ENCODE data around the gene MBD1. TPM values are rescaled to one million over a fixed set of nuclear protein-coding genes. Genes with fewer than 3 reads are reported as not detected.
"Not testable (repeated sequence)": the region's sequence is repeated elsewhere in the genome, so short reads cannot be mapped to it uniquely, and the experiment has no call there.

MBD1 gene, protein sequence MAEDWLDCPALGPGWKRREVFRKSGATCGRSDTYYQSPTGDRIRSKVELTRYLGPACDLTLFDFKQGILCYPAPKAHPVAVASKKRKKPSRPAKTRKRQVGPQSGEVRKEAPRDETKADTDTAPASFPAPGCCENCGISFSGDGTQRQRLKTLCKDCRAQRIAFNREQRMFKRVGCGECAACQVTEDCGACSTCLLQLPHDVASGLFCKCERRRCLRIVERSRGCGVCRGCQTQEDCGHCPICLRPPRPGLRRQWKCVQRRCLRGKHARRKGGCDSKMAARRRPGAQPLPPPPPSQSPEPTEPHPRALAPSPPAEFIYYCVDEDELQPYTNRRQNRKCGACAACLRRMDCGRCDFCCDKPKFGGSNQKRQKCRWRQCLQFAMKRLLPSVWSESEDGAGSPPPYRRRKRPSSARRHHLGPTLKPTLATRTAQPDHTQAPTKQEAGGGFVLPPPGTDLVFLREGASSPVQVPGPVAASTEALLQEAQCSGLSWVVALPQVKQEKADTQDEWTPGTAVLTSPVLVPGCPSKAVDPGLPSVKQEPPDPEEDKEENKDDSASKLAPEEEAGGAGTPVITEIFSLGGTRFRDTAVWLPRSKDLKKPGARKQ
- 94.8 TPM for total RNA-seq

DNA sequence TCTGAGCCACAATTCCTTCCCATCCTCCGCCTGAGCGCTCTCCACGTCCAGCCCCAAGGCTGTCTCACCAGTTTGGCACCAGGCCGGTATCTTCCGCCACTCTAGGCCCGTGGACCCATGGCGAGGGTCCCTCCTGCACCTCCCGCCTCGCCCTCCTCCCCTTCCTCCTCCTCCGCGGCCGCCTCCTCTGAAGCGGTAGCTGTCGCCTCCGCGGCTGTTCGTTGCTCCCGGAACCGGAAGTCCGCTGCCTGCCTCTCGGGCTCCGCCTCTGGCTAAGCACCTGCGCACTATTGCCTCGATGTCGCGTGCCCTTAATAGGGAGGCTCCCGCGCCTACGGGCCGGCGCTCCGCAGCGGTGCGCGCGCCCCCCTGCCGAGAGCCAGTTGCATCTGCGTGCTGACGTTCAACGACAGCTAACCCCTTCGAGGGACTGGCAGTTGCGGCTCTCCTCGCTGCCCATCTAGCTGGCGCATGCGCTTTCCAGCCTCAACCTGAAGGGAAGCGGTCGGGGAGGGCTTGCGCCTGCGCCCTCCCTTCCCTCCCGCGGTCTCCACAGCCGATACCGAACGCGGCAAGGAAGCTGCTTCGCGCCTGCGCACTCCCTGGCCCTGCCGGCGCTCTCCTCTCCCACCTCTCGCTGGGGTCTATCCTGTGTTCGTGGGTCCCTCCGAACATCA is at the start of gene MBD1:
Gene MBD1, minus strand, starts transcription at position 229 of the 677 bp plus-strand sequence. CDS start 1,531 bp downstream, outside the sequence.
- DNase-seq (ENCODE audit: low read depth in 2 of 3, low spot score in 2 of 3), result peak; percentile 98 to 99 (median 99)

GRCh38 chr18:50330176-50330575 is 48.9 kb upstream of the MBD1 start:
- no peak for DNase-seq (ENCODE audit: low read depth in 2 of 3, low spot score in 2 of 3)

GRCh38 chr18:50327983-50328382 is 46.7 kb upstream of the MBD1 start:
- DNase-seq (ENCODE audit: low read depth in 2 of 3, low spot score in 2 of 3), result no peak

GRCh38 chr18:50320719-50321118 is 39.4 kb upstream of the MBD1 start:
- no peak for DNase-seq (ENCODE audit: low read depth in 2 of 3, low spot score in 2 of 3)

DNA sequence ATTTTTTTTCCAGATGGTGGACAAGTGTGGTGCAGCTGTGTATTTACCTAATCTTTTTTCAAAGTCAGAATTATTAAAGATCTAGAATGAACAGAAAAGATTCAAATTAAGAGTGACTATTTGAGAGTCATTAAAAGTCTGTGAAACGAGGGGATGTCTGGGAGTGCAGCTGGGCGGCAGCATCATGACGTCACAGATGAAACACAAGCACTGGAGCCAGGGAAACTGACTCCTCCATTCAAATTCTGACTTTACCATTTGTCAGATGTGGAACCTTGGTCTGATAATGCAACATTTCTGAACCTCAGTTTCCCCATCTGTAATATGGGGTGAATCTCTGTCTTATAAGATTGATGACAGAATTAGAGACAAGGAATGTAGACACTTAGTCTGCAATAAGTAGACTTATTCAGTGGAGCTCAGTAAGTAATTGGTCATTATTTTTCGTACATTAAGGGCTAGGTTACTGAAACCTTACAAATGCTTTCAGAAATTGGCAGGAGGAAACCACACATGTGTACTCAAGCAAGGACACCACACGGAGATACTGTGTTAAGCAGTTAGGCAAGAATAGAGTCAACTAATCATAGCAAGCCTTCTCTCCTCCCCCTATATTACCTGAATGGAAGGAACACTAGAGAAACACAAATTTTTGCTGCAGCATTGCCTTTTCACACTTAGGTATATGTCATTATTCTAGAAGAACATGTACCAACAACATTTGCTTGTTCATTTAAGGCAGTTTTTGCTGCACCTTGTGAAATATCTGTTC is 34.0 kb upstream of the MBD1 start:
- DNase-seq (ENCODE audit: low read depth in 2 of 3, low spot score in 2 of 3), result no peak

DNA sequence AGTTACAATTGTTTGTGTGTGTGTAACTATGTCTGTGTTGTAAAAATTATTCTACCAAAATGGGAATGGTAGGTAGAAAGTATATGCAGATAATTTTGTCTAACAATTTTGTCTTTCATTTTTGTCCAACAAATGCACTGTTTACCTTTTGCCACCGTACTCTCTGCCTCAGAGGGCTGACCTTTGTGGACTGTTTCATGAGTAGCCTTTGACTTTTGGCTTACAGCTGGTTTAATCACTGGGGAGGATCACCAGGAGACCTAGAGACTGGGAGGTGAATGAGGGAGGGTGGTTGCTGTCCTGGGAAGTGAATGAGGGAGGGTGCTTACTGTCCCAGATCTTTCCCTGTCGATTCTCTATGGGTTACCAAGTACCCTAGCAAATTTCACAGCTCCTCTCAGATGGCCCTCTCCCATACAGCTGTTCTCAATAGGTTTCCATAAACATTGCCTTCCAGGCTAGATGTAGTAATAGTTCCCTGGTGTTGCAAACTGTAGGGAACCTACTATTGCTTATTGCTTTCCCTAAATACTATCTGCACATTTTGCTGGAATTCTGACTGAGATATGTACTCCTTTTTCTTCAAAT is 32.6 kb upstream of the MBD1 start:
- no peak for DNase-seq (ENCODE audit: low read depth in 2 of 3, low spot score in 2 of 3)

- DNase-seq (ENCODE audit: low read depth in 2 of 3, low spot score in 2 of 3), result no peak
Observed at GRCh38 chr18:50313031-50313607, 31.8 kb upstream of the MBD1 start.

DNA sequence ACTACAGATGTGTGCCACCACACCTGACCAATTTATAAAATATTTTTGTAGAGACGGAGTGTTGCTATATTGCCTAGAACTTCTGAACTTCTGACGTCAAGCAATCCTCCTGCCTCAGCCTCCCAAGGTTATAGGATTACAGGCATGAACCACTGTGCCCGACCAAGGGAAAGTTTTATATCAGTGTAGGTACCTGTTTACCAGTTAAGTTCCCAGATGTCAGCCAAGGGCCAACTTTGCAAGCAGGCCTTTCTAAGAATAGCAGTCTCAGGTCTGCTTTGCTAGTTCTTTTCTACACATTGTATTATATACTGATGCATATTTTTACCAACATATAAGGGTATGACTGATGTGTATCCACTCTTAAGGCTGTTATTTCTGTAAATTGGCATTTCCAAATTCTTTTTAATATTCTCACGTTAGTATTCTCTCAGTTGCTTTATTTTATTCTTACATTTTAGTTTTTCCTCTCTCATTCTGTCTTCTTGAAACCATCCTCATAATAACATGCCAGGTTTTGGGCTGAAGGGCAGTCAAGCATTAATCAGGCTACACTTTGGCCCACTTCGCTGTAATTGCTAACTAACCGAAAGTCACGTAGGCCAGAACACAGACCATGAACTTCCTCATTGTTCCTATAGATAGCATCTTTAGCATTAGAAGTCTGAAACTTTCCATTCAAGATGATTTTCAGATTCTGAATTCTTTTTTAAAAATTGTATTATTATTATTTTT is 31.1 kb upstream of the MBD1 start:
- no peak for DNase-seq (ENCODE audit: low read depth in 2 of 3, low spot score in 2 of 3)

DNA sequence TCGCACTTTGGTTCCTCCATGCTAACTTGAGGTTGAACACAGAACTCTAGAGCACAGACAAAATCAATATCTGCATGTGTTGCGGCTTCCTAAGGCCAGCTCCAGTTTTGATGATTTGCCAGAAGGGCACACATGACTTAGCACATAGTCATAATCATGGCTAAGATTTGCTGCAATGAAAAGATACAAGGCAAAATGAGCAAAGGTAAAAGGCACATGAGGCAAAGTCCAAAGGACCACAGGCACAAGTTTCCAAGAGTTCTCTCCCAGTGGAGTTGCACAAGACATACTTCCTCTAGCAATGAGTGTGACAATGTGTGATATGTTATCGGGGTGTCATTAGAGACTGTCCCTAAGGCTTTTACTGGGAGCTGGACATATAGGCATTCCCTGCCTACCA is 30.3 kb upstream of the MBD1 start:
- DNase-seq (ENCODE audit: low read depth in 2 of 3, low spot score in 2 of 3), result no peak

- no peak for DNase-seq (ENCODE audit: low read depth in 2 of 3, low spot score in 2 of 3)
Observed at GRCh38 chr18:50310080-50310479, 28.8 kb upstream of the MBD1 start.

DNA sequence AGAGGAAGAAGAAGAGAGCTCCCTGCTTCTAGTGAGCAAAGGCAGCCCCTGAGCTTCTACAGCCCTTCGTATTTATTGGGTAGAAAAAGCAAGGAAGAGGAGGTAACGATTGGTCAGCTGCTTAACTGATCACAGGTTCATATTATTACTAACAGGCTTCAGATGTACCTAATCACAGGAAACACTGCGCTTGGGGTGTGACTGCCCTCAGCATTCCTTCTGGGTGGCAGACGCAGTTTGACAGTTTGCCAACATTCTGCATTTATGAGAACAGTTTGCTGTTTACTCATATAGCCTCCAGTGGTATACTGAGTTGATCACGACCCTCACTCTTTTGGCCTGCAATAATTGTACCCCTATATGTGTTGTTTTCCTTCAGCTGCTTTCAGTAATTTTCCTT is 27.5 kb upstream of the MBD1 start:
- DNase-seq (ENCODE audit: low read depth in 2 of 3, low spot score in 2 of 3), result not testable (repeated sequence)

DNA sequence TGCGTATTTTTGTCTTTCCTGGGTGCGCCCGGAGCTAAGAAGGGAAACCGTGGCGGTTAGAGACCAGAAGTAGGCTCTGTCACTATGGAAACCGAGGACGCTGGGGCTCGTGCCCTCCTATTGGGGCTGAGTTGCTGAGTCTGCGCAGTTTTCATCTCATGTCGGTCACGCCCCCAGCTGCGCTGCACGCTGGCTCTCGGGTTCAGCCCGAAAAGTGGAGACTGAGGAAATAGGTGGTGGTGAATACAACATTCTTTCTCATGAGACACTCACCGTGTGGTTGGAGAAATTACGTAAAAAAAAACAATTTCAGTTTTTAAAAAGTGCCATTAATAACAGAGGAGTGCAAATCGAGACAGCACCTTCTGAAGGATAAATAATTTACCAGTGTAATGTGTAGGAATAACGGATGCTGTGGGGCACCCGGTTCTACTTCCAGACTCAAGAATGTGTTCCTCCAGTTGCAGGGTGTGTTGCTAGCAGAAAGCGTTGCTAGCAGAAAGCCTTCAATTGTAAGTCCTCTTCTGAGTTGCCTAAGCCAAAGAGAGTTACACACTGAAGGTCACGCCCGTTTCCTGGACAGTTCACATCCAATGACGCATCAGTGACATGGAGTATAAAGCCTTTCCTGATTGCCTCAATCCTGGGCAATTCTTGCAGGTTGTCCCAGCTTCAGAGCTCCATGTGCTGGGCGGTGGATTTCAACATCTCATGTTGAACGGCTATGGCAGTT is 26.6 kb upstream of the MBD1 start:
- DNase-seq (ENCODE audit: low read depth in 2 of 3, low spot score in 2 of 3), result peak; percentile 78 to 89 (median 80)

DNA sequence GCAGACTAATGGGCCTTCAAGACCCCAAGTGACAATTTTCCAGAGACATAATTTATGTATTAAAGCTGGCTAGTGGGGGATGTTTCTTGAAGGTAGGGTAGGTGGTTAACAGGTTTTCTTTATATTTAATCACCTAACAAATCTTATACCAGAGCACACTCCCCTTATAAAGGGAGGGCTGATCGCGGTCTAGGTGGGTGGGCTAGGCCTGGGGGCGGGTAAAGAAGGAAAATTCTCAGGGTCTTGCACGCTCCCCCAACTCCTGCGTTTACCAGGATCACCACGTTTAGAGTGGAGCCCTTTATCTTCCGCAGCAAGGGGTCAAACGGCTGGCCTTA is 26.0 kb upstream of the MBD1 start:
- no peak for DNase-seq (ENCODE audit: low read depth in 2 of 3, low spot score in 2 of 3)

- no peak for DNase-seq (ENCODE audit: low read depth in 2 of 3, low spot score in 2 of 3)
Observed at GRCh38 chr18:50306944-50307343, 25.6 kb upstream of the MBD1 start.

GRCh38 chr18:50301074-50301473 is 19.8 kb upstream of the MBD1 start:
- no peak for DNase-seq (ENCODE audit: low read depth in 2 of 3, low spot score in 2 of 3)

DNA sequence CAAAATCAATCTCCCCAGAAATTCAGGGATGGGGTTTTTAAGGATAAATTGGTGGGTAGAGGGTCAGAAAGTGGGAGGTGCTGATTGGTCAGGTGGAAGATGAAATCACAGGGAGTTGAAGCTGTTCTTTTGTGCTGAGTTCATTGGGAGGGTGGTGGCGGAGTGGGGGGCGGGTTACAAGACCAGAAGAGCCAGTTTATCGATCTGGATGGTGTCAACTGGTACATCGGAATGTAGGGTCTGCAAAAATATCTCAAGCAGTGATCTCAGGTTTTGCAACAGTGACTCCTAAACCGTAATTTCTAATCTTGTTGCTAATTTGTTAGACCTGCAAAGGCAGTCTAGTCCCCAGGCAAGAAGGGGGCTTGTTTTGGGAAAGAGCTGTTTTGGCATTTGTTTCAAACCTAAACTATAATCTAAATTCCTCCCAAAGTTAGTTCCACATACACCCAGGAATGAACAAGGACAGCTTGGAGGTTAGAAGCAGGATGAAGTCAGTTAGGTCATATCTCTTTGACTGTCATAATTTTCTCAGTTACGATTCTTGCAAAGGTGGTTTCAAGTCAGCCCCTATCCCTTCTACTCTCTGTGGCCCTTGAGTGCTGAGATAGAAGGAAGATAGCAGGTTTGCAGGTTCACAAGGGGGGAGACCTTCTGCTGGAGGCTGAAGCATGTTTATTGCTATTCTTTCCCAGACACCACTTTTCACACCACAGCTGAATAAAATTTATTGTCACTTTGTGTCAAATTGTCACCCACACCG is 18.5 kb upstream of the MBD1 start:
- no peak for DNase-seq (ENCODE audit: low read depth in 2 of 3, low spot score in 2 of 3)

- DNase-seq (ENCODE audit: low read depth in 2 of 3, low spot score in 2 of 3), result no peak
Observed at GRCh38 chr18:50298443-50299284, 17.3 kb upstream of the MBD1 start.

Data from hematopoietic multipotent progenitor cell (in vitro differentiated cells).